A549 treated with ZK216348 at 1 μM for 4 hours (cell line): Measurements from ENCODE around the gene PSMA7. TPM values are rescaled to one million over a fixed set of nuclear protein-coding genes. Genes with fewer than 3 reads are reported as not detected.

Source experiments
- total RNA-seq: library from RNA; stranded (reverse); fragments of 200-300 nt; extraction: Qiagen RNA extraction; gene quantifications from 5 replicates; pipeline ENCODE4 v1.2.3, GENCODE V29; 2022; ENCODE audit warnings: low read depth

The PSMA7 gene
- total RNA-seq, result 428 to 596 TPM (median 576 TPM) in 5 replicates

GRCh38 chr20:62143081-62143956, at the start of gene PSMA7, which contains the start of gene SS18L1:
Gene PSMA7, minus strand, starts transcription at chr20:62143394. Its CDS starts 91 bp downstream, at chr20:62143303.
Gene SS18L1, plus strand, starts transcription at chr20:62143769. Its CDS starts 52 bp downstream, at chr20:62143821.

GRCh38 chr20:62182469-62183425, 39.6 kb upstream of the PSMA7 start, which contains the start of gene MTG2:
Gene MTG2, plus strand, starts transcription at chr20:62183028. Its CDS starts 10,393 bp downstream, at chr20:62193421.

GRCh38 chr20:62121776-62122653, 21.2 kb downstream of the PSMA7 start, which contains the start of gene LSM14B:
Gene LSM14B, plus strand, starts transcription at chr20:62122475. Its CDS starts 192 bp downstream, at chr20:62122667.

Other genes starting within 250 kb of the PSMA7 start
- gene TAF4, start 77.5 kb downstream of the PSMA7 start, total RNA-seq, result 12.2 to 18.0 TPM (median 16.7 TPM) in 5 replicates
- 24.7 to 29.6 TPM (median 26.0 TPM) in 5 replicates for gene LSM14B, start 20.9 kb downstream of the PSMA7 start, total RNA-seq
- gene SS18L1, start 375 bp upstream of the PSMA7 start, total RNA-seq, result 7.4 to 11.4 TPM (median 10.8 TPM) in 5 replicates
- gene MTG2, start 39.6 kb upstream of the PSMA7 start, total RNA-seq, result 26.3 to 39.2 TPM (median 36.7 TPM) in 5 replicates
- not detected in 5 replicates for gene HRH3, start 76.9 kb upstream of the PSMA7 start, total RNA-seq
- 15.9 to 26.0 TPM (median 20.4 TPM) in 5 replicates for gene OSBPL2, start 95.1 kb upstream of the PSMA7 start, total RNA-seq
- gene ADRM1, start 159.6 kb upstream of the PSMA7 start, total RNA-seq, result 122 to 192 TPM (median 188 TPM) in 5 replicates
- 181 to 543 TPM (median 420 TPM) in 5 replicates for gene LAMA5, start 223.9 kb upstream of the PSMA7 start, total RNA-seq
- gene RPS21, start 243.7 kb upstream of the PSMA7 start, total RNA-seq, result 1,819 to 3,042 TPM (median 2,631 TPM) in 5 replicates